PFSK-1 (cell line): ENCODE results near the gene ANKS1B.

Source experiments
- FOXP2 ChIP-seq: optimal IDR thresholded peaks from 2 replicates; pipeline ENCODE3; 2011; ENCODE audit warnings: borderline replicate concordance, control low read depth, inconsistent platforms; ENCODE audit not compliant: insufficient read depth; ENCODE audit errors: extremely low read length, extremely low read depth
- POLR2AphosphoS5 ChIP-seq: IDR thresholded peaks from 2 replicates; pipeline ENCODE4 v1.6.1; 2012; ENCODE audit warnings: low read depth, mild to moderate bottlenecking, control low read depth, low read length, moderate library complexity
- REST ChIP-seq, 2 experiments: IDR thresholded peaks; 2 replicates each; pipeline versions ENCODE4 v1.6.1 to v1.8.0; 2011 to 2012; ENCODE audit warnings: low read depth in 2 of 2, low read length in 2 of 2, control low read depth in 1 of 2, inconsistent platforms in 1 of 2, mild to moderate bottlenecking in 1 of 2, moderate library complexity in 1 of 2; ENCODE audit not compliant: insufficient read depth in 1 of 2
- SIN3A ChIP-seq: IDR thresholded peaks from 2 replicates; pipeline ENCODE4 v1.6.1; 2012; ENCODE audit warnings: mild to moderate bottlenecking, low read length, moderate library complexity, borderline replicate concordance; ENCODE audit not compliant: insufficient read depth
- TAF1 ChIP-seq: IDR thresholded peaks from 2 replicates; pipeline ENCODE4 v1.6.1; 2012; ENCODE audit warnings: low read length, control low read depth, borderline replicate concordance; ENCODE audit not compliant: insufficient read depth

GRCh38 chr12:99427104-99427503, 557.6 kb downstream of the ANKS1B start:
- TF ChIP-seq POLR2AphosphoS5 = no peak
- TF ChIP-seq FOXP2 = no peak
- TF ChIP-seq TAF1 = no peak
- no peak for TF ChIP-seq SIN3A
- TF ChIP-seq REST (IDR thresholded peaks at IDR 0.05; ENCODE audit: insufficient read depth in 1 of 2, low read depth in 2 of 2, low read length in 2 of 2) = no peak
